GM21526 (cell line): ENCODE data around the gene LAMP1.
"Not testable (repeated sequence)": the region's sequence is repeated elsewhere in the genome, so short reads cannot be mapped to it uniquely, and the experiment has no call there.

Experiments used
- ATAC-seq: cut with Tn5 transposase; IDR thresholded peaks from one replicate; pipeline ENCODE4 v1.9.1; 2021; ENCODE audit warnings: moderate library complexity; ENCODE audit not compliant: unreplicated experiment, low FRiP score

Gene LAMP1, protein sequence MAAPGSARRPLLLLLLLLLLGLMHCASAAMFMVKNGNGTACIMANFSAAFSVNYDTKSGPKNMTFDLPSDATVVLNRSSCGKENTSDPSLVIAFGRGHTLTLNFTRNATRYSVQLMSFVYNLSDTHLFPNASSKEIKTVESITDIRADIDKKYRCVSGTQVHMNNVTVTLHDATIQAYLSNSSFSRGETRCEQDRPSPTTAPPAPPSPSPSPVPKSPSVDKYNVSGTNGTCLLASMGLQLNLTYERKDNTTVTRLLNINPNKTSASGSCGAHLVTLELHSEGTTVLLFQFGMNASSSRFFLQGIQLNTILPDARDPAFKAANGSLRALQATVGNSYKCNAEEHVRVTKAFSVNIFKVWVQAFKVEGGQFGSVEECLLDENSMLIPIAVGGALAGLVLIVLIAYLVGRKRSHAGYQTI

DNA sequence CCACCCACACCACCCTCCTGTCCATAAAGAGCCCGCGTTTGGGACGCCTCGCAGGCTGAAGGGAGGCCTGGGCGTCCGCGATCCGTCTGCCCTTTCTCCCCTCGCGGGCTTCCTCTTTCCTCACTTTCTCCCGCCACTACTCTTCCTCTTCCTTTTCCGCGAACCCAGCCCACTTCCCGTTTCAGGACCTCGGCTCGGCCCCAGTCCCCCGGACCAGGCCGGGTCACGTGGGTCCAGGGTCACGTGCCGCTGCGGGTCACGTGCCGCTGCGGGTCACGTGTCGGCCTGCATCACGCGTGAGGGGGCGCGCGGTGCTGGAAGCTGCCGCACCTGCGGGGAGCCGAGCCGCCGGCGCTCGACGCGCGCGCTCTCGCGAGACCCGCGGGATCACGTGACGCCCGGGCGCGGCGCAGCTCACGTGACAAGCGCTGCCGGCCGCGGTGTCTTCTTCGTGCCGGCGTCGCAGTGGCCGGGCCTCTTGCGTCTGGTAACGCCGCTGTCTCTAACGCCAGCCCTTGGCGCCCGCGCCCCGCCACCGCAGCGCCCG is at the start of gene LAMP1:
Gene LAMP1, plus strand, starts transcription at position 417 of the 547 bp plus-strand sequence. CDS start 196 bp downstream, outside the sequence.
- peak; percentile 71 for ATAC-seq

DNA sequence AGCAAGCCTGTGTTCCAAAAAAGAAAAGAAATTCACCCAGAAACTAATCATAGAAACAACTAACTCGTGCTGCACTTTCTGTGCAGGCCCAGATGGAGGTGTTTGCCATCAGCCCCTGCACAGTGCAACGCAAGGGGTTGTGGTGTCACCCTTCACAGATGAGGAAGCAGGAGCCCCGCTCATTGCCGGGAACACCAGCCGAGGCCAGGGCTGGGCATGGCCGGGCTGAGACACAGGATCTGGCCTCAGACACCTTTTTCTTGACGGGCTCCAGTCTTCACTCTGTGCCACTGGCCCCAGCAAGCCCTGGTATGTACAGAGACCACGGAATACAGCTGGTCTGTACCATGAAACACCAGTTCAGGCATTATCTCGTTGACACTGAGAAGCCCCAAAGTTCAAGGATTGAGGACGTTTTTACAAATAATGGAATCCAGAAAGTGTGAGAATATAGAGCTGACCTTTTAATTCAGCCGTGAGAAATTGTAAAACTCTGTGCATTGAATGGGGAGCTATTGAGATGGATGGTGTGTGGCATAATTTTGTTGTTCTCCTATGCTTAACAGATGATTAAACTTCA is 44.4 kb upstream of the LAMP1 start:
- ATAC-seq: no peak

GRCh38 chr13:113257908-113258307 is 39.1 kb upstream of the LAMP1 start:
- ATAC-seq: not testable (repeated sequence)

DNA sequence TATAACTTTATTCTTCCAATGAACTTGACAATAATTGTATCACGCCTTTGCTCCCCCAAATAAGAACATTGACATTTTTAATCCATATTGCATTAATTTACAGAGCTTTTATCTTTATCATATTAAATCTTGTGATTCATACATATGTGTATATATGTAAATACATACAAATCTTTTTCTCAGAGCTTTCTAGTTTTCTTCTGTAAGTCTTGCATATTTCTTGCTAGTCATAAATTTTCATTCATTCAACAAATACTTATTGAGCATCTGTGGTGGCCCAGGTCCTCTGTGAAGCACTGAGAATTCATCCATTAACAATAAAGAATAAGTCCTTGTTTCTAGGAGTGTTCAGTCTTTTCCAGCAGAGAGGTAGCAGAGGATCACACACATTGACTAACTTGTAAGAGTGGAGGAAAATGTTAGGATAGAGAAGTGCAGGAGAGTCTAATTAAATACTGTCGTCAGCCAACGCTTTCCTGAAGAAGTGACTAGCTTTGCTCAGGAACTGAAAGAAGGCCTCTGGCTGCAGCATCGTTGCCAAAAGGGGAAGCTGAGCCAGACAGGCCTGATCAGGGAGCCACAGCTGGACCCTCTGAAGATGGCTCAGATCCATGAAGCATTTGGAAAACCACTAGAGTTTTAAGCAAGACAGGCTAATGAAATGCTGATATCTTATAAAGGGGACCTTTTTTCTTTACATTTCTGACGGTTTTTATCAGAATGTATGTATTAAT is 38.6 kb upstream of the LAMP1 start:
- no peak for ATAC-seq

GRCh38 chr13:113260996-113261395 is 36.0 kb upstream of the LAMP1 start:
- no peak for ATAC-seq

DNA sequence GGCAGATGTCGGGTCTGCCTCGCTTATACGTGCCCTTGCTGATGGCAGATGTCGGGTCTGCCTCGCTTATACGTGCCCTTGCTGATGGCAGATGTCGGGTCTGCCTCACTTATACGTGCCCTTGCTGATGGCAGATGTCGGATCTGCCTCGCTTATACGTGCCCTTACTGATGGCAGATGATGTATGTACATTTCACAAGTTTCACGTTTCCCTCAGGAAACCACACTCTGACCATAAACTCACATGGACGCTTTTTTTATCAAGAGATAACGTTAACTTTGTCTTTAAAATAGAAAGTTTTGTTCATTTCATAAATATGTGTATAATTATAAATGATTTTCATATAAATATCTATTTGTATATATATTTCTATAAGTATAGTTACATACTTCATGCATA is 34.0 kb upstream of the LAMP1 start:
- ATAC-seq: not testable (repeated sequence)

GRCh38 chr13:113267642-113268405 is 29.2 kb upstream of the LAMP1 start:
- ATAC-seq: no peak

- no peak for ATAC-seq
Observed at GRCh38 chr13:113272031-113272430, 25.0 kb upstream of the LAMP1 start.

GRCh38 chr13:113272701-113273181 is 24.3 kb upstream of the LAMP1 start:
- no peak for ATAC-seq

GRCh38 chr13:113273321-113273720 is 23.7 kb upstream of the LAMP1 start:
- no peak for ATAC-seq

DNA sequence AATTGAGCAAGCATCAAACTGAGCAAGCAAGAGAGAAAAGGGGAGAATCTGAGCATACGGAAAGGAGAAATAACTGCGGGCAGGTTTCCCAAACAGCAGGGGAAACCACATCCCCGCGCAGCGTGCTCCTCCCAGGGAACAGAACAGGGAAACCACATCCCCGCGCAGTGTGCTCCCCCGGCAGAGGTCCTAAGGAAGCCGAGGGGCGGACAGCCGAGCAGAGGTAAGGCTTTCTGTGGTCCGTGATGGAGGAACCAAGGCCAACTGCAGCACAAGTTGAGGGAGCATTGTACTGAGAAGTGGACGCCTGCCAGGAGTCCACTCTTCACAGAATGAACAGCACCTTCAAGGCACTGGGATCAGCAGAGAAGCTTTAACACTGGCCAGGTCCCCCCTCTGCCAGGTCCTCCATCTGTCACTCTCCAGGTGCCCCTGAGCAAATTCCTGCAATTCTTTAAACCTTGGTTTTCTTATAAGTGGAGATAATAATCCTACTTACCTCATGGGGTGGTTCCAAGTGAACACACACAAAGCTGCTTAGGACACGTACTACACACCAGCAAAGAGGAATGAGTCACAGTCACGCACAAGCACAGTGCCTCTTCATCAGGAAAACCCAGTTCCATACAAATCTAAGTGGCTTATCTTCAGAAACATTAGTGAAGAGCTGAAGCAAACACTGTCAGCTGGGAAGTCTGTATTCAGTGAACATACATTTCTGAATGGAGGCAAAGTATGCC is 23.0 kb upstream of the LAMP1 start:
- ATAC-seq: no peak

- ATAC-seq: no peak
Observed at GRCh38 chr13:113274721-113275120, 22.3 kb upstream of the LAMP1 start.

DNA sequence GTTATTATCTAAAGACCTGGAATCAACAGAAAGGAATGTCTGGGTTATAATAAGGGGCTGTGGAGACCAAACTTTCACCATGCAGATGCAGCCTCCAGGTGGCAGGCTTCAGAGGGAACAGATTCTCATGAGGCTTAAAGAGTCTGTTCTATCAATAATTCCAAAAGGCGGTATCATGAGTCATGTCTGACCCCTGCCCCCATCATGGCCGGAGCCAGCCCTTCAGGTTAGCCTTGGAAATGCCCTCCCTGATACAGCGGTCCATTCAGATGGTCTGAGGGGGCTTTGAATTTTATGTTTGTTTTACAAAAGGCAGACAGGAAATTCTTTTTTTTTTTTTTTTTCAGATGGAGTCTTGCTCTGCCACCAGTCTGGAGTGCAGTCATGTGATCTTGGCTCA is 21.7 kb upstream of the LAMP1 start:
- no peak for ATAC-seq

- ATAC-seq: no peak
Observed at GRCh38 chr13:113280126-113280525, 16.9 kb upstream of the LAMP1 start.

DNA sequence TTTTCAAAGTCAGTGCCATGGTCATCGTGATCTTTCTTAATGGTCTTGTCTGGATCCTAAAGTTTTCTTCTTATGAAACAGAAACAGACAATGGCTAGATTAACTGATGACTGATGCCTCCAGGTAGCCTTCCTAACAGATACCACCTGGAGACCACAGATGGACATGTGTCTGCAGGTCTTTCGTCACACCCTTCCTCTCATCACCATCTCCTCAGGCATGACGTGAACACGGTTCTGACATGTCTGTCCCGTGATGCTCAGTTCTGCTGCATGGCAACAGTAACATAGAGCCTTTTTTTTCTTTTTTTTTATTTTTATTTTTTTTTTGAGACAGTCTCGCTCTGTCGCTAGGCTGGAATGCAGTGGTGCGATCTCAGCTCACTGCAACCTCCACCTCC is 13.1 kb upstream of the LAMP1 start:
- no peak for ATAC-seq

DNA sequence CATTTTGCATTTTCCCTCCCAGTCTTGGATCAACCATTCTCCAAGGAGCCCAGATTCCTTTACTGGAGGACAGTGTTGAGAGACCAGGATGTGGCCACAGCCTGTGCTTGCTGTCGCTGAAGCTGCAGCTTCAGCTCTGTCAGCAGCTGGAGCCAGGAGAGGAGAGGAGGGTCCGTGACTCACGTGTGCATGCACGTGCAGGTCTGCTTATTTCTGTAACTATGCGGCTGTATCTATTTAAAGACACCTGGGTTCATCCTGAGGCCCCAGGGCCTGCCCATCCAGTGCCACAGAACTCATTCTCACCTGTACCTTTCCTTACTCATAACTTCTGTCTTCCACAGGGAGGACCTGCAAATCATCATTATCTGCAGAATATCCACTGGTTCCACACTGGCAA is 8.2 kb upstream of the LAMP1 start:
- ATAC-seq: no peak

DNA sequence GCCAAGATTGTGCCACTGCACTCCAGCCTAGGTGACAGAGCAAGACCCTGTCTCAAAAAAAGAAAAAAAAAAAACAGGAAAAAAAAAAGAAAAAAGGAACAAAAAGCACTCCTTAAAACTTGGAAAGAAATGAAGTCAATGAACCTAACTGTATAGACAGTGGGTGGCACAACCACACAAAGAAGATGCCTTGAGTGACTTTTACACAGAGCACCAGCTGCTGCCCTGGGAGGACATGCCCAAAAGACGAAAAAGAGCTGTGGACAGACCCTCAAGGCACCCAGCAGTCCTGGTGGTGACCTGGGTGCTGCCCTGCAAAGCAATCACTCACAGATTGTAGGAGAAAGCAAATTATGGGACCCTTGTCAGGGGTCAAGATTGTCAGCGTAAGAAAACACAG is 5.9 kb upstream of the LAMP1 start:
- no peak for ATAC-seq

GRCh38 chr13:113292021-113292862 is 4.8 kb upstream of the LAMP1 start:
- no peak for ATAC-seq

DNA sequence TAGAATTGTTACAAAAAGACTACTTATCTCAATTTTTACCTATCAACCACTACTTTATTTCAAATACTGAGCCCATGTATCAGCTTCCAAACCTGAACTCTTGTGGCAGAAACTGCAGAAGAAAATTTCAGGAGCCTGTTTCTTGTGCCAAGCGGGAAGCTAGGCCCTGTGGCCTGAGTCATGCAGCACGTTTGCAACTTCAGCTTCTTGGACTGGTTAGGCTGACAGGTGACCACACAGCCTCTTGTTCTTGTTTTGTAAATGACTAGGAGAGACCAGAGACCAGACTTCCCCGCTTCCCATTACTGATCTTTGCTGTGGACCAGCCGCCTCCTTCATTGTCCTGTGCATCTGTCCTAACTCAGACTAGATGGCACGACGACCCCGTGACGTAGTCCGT is 3.4 kb upstream of the LAMP1 start:
- no peak for ATAC-seq
